A673 (cell line): ENCODE data around the gene CSPG5.

ENCODE experiments used
- CTCF ChIP-seq: fragments of 300-800, 200-600 bp; sonication (generic); conservative IDR thresholded peaks from 2 replicates; pipeline ENCODE4 v1.5.1; 2017; ENCODE audit warnings: low read depth, mild to moderate bottlenecking, antibody characterized with exemption, low read length, moderate library complexity, mixed read lengths
- EZH2 ChIP-seq: fragments of 200-600 bp; sonication (generic); IDR thresholded peaks from 2 replicates; pipeline ENCODE4 v1.6.1; 2017; ENCODE audit warnings: borderline replicate concordance, low read depth, mild to moderate bottlenecking, mixed read lengths, antibody characterized with exemption, low read length; ENCODE audit not compliant: poor library complexity, severe bottlenecking

DNA sequence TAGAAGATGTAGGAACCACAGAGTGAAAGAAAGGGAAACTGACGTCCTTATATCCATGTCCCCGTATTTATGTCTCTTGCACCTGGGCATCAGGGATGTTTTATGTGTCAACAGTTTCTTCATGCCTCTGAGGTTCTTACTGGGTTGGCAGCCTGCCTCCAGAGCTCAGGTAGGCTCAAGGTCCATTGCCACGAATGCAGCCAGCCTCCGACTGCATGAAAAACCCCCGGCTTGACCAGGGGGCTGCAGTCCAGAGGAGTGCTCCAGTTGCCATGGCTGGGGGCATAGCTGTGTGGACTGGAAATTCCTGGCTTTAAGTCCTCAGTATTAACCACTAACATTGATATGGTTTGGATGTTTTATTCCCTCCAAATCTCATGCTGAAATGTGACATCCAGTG, 2.8 kb upstream of the CSPG5 start:
- TF ChIP-seq CTCF: no peak
- TF ChIP-seq EZH2: no peak
